Ascending aorta (tissue), 2 donors: ENCODE results near the gene ZNF587B. TPM values are rescaled to one million over a fixed set of nuclear protein-coding genes. Genes with fewer than 3 reads are reported as not detected.
"Not testable (repeated sequence)": the region's sequence is repeated elsewhere in the genome, so short reads cannot be mapped to it uniquely, and the experiment has no call there.

Experiments used
- DNase-seq, 2 donors: peaks; one replicate each; pipeline ENCODE4 v3.0.0-alpha.2; 2019; ENCODE audit warnings: low spot score in 2 of 2
- H3K27ac ChIP-seq, 2 donors: fragments of 200-600 bp; sonication (generic); one replicate each; pipeline ENCODE4 v1.5.1; 2016 to 2017; ENCODE audit warnings: mild to moderate bottlenecking in 1 of 2
- H3K27me3 ChIP-seq: fragments of 200-600 bp; sonication (generic); one replicate; pipeline ENCODE4 v1.5.1; 2017
- H3K36me3 ChIP-seq, 2 donors: fragments of 200-600 bp; sonication (generic); one replicate each; pipeline ENCODE4 v1.5.1; 2016
- H3K4me1 ChIP-seq, 2 donors: fragments of 200-600 bp; sonication (generic); one replicate each; pipeline ENCODE4 v1.5.1; 2016 to 2017; ENCODE audit warnings: mild to moderate bottlenecking in 1 of 2
- H3K4me3 ChIP-seq, 2 donors: fragments of 200-600 bp; sonication (generic); one replicate each; pipeline ENCODE4 v1.5.1; 2016 to 2017; ENCODE audit warnings: mild to moderate bottlenecking in 1 of 2
- H3K9me3 ChIP-seq, 2 donors: fragments of 200-600 bp; sonication (generic); one replicate each; pipeline ENCODE4 v1.5.1; 2016
- CTCF ChIP-seq, 3 experiments: fragments of 200-600 bp in 2 of 3; fragments of 450-650 bp in 1 of 3; sonication (generic) in 2 of 3; IDR thresholded peaks; one replicate each; pipeline ENCODE4 v1.5.1; 2016 to 2019; ENCODE audit warnings: antibody characterized with exemption in 3 of 3, mild to moderate bottlenecking in 1 of 3, moderate library complexity in 1 of 3
- intact Hi-C: fragments of 100-400 bp; cut with DNase I; formaldehyde crosslinking; loops from one replicate; pipeline ENCODE4 v1.15.1; 2023
- total RNA-seq: library from RNA; depleted of rRNA; stranded (reverse); fragments of >200 nt; gene quantifications from one replicate; pipeline ENCODE4 v1.1.0, GENCODE V29; 2016

The ZNF587B gene
- total RNA-seq, 1 donor from 2014 or later, result 7.8 TPM

GRCh38 chr19:57872450-57872849 is 42.4 kb downstream of the ZNF587B start:
- TF ChIP-seq CTCF (IDR thresholded peaks at IDR 0.05), result no peak
- no peak for DNase-seq
- intact Hi-C loops, result no loop called here
- Histone ChIP-seq H3K36me3 (peaks cover 9 to 20% of the 10 kb centered on the region in 2 donors), H3K4me1 (no peaks in the 10 kb centered on the region), H3K9me3 (peaks cover 74 to 97% of the 10 kb centered on the region in 2 donors), H3K4me3 (no peak overlapping the region), H3K27ac (no peak overlapping the region), H3K27me3 (no peaks in the 10 kb centered on the region)

- H3K4me1 ChIP-seq, intact Hi-C loops, H3K4me3 ChIP-seq, H3K27ac ChIP-seq, DNase-seq, H3K27me3 ChIP-seq: not testable (repeated sequence)
- H3K9me3 ChIP-seq, result peaks cover 65 to 95% of the 10 kb centered on the region in 2 donors
- H3K36me3 ChIP-seq, result peaks cover 0 to 11% of the 10 kb centered on the region in 2 donors
Observed at GRCh38 chr19:57873883-57874799, 44.0 kb downstream of the ZNF587B start.

GRCh38 chr19:57886046-57886445 is 55.9 kb downstream of the ZNF587B start:
- H3K9me3 ChIP-seq, result peaks cover 17 to 72% of the 10 kb centered on the region in 2 donors
- no peaks in the 10 kb centered on the region for H3K27me3 ChIP-seq
- no peak for DNase-seq
- no peak for TF ChIP-seq CTCF (IDR thresholded peaks at IDR 0.05)
- no peak overlapping the region for H3K4me3 ChIP-seq
- no peaks in the 10 kb centered on the region for H3K36me3 ChIP-seq
- intact Hi-C loops, result no loop called here
- no peaks in the 10 kb centered on the region for H3K4me1 ChIP-seq
- no peak overlapping the region for H3K27ac ChIP-seq

- no peak overlapping the region for H3K27ac ChIP-seq
- no peaks in the 10 kb centered on the region for H3K36me3 ChIP-seq
- TF ChIP-seq CTCF (IDR thresholded peaks at IDR 0.05), result no peak
- H3K9me3 ChIP-seq, result peaks cover 17 to 72% of the 10 kb centered on the region in 2 donors
- H3K27me3 ChIP-seq, result no peaks in the 10 kb centered on the region
- H3K4me3 ChIP-seq, result peak overlapping the region in 1 of 2 donors; percentile 44
- H3K4me1 ChIP-seq, result no peaks in the 10 kb centered on the region
- DNase-seq, result no peak
- intact Hi-C loops, result no loop called here
Observed at GRCh38 chr19:57887195-57887941, 57.3 kb downstream of the ZNF587B start.

GRCh38 chr19:57888107-57888559 is 58.0 kb downstream of the ZNF587B start:
- H3K9me3 ChIP-seq, result peaks cover 22 to 70% of the 10 kb centered on the region in 2 donors
- H3K36me3 ChIP-seq, result no peaks in the 10 kb centered on the region
- no peaks in the 10 kb centered on the region for H3K27me3 ChIP-seq
- intact Hi-C loops, result no loop called here
- H3K4me3 ChIP-seq, result peak overlapping the region; percentile 44 to 63
- no peak for TF ChIP-seq CTCF (IDR thresholded peaks at IDR 0.05)
- DNase-seq, result no peak
- H3K27ac ChIP-seq, result no peak overlapping the region
- no peaks in the 10 kb centered on the region for H3K4me1 ChIP-seq
